ENCODE results near the gene SNTN.

The SNTN gene

DNA sequence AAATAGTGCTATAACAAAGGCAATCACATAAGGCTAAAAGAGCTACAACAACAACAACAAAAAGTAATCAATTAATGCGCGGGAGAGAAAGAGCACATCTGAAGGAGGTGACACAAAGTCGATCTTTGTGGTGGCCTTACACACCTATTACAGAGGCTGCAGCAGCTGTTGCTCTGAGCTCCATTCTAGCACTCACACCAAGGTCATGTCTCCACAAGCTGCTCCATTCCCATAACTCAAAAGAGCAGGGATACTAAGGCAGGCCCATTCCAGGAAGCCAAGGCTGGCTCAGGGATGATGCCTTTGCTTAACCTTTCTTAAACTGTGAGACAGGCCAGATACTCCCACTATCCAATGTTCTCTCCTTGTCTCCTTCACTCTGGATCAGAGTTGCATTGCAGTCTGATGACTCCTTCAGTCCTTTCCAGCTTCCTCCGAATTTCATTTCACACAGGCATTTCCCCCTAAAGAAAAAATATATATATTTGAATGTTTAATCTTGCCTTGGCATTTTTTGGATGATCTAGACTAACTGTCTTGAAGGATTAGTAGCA is 52.7 kb downstream of the SNTN start:
- Histone ChIP-seq H3K9me2 (replicated peaks; ENCODE audit: insufficient read depth, low read length) (no peaks in the 10 kb centered on the region), H3K36me3 (ENCODE audit: low read length) (no peaks in the 10 kb centered on the region), H3K27ac (ENCODE audit: low read depth, low read length) (no peak overlapping the region), H3F3A (ENCODE audit: insufficient read depth) (no peaks in the 10 kb centered on the region), H3K79me2 (ENCODE audit: insufficient read depth, low read length) (no peaks in the 10 kb centered on the region), H4K20me1 (ENCODE audit: low read depth, low read length) (no peaks in the 10 kb centered on the region), H3K4me3 (ENCODE audit: insufficient read depth, low read length, poor library complexity, severe bottlenecking) (no peak overlapping the region), H3K9me3 (ENCODE audit: insufficient read depth, low read length) (no peaks in the 10 kb centered on the region), H2AFZ (ENCODE audit: low read depth, low read length, severe bottlenecking) (no peak overlapping the region), H3K4me2 (ENCODE audit: low read depth, low read length, poor library complexity, severe bottlenecking) (no peak overlapping the region), H3K9ac (ENCODE audit: low read length) (no peak overlapping the region), H3K27me3 (ENCODE audit: low read length) (no peaks in the 10 kb centered on the region)
- TF ChIP-seq, protein P1, sequence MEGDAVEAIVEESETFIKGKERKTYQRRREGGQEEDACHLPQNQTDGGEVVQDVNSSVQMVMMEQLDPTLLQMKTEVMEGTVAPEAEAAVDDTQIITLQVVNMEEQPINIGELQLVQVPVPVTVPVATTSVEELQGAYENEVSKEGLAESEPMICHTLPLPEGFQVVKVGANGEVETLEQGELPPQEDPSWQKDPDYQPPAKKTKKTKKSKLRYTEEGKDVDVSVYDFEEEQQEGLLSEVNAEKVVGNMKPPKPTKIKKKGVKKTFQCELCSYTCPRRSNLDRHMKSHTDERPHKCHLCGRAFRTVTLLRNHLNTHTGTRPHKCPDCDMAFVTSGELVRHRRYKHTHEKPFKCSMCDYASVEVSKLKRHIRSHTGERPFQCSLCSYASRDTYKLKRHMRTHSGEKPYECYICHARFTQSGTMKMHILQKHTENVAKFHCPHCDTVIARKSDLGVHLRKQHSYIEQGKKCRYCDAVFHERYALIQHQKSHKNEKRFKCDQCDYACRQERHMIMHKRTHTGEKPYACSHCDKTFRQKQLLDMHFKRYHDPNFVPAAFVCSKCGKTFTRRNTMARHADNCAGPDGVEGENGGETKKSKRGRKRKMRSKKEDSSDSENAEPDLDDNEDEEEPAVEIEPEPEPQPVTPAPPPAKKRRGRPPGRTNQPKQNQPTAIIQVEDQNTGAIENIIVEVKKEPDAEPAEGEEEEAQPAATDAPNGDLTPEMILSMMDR (IDR thresholded peaks at IDR 0.05; ENCODE audit: insufficient read depth, low read length, poor library complexity, severe bottlenecking): no peak
- no peak for TF ChIP-seq EZH2phosphoT487 (conservative IDR thresholded peaks at IDR 0.05; ENCODE audit: low read length)

- H3K4me3 ChIP-seq (ENCODE audit: insufficient read depth, low read length, poor library complexity, severe bottlenecking): no peak overlapping the region
- no peak overlapping the region for H2AFZ ChIP-seq (ENCODE audit: low read depth, low read length, severe bottlenecking)
- no peak overlapping the region for H3K9ac ChIP-seq (ENCODE audit: low read length)
- H3K4me2 ChIP-seq (ENCODE audit: low read depth, low read length, poor library complexity, severe bottlenecking): no peak overlapping the region
- TF ChIP-seq, protein P1 (IDR thresholded peaks at IDR 0.05; ENCODE audit: insufficient read depth, low read length, poor library complexity, severe bottlenecking): no peak
- no peak for TF ChIP-seq EZH2phosphoT487 (conservative IDR thresholded peaks at IDR 0.05; ENCODE audit: low read length)
- no peaks in the 10 kb centered on the region for H3K9me2 ChIP-seq (replicated peaks; ENCODE audit: insufficient read depth, low read length)
- H3K27ac ChIP-seq (ENCODE audit: low read depth, low read length): no peak overlapping the region
- no peaks in the 10 kb centered on the region for H3K9me3 ChIP-seq (ENCODE audit: insufficient read depth, low read length)
- H3F3A ChIP-seq (ENCODE audit: insufficient read depth): no peaks in the 10 kb centered on the region
- no peaks in the 10 kb centered on the region for H4K20me1 ChIP-seq (ENCODE audit: low read depth, low read length)
- no peaks in the 10 kb centered on the region for H3K27me3 ChIP-seq (ENCODE audit: low read length)
- H3K36me3 ChIP-seq (ENCODE audit: low read length): no peaks in the 10 kb centered on the region
- no peaks in the 10 kb centered on the region for H3K79me2 ChIP-seq (ENCODE audit: insufficient read depth, low read length)
These were observed 54.0 kb downstream of the SNTN start for GRCh38 chr3:63706321-63707085.

DNA sequence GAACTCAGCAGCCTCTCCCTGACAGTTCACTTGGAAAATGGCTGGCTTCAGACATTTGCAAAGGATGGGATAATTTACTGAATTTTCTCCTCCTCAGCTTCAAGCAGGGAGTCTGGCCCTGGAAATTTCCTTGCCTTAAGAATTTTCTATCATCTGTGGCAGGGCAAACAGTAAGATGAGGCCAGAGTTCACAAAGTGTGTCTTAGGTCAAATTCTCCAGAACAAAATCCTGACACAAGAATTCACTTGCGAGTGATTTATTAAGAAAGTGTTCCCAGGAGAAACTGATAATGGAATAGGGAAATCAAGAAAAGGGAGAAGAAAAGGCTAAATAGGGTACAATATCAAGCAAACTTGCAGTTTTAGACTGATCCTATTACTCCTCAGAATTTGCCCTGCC is 55.3 kb downstream of the SNTN start:
- H2AFZ ChIP-seq (ENCODE audit: low read depth, low read length, severe bottlenecking): no peak overlapping the region
- H3K9me2 ChIP-seq (replicated peaks; ENCODE audit: insufficient read depth, low read length): no peaks in the 10 kb centered on the region
- H4K20me1 ChIP-seq (ENCODE audit: low read depth, low read length): no peaks in the 10 kb centered on the region
- H3K27me3 ChIP-seq (ENCODE audit: low read length): no peaks in the 10 kb centered on the region
- H3K9me3 ChIP-seq (ENCODE audit: insufficient read depth, low read length): no peaks in the 10 kb centered on the region
- H3K4me2 ChIP-seq (ENCODE audit: low read depth, low read length, poor library complexity, severe bottlenecking): no peak overlapping the region
- H3K27ac ChIP-seq (ENCODE audit: low read depth, low read length): no peak overlapping the region
- no peaks in the 10 kb centered on the region for H3F3A ChIP-seq (ENCODE audit: insufficient read depth)
- no peaks in the 10 kb centered on the region for H3K79me2 ChIP-seq (ENCODE audit: insufficient read depth, low read length)
- no peak overlapping the region for H3K4me3 ChIP-seq (ENCODE audit: insufficient read depth, low read length, poor library complexity, severe bottlenecking)
- TF ChIP-seq EZH2phosphoT487 (conservative IDR thresholded peaks at IDR 0.05; ENCODE audit: low read length): no peak
- TF ChIP-seq, protein P1 (IDR thresholded peaks at IDR 0.05; ENCODE audit: insufficient read depth, low read length, poor library complexity, severe bottlenecking): no peak
- H3K36me3 ChIP-seq (ENCODE audit: low read length): no peaks in the 10 kb centered on the region
- H3K9ac ChIP-seq (ENCODE audit: low read length): no peak overlapping the region
